ENCODE results near the gene SLC6A8.
A peak's percentile ranks its signal among the peaks of the same experiment; 100 is the strongest.

Gene SLC6A8

DNA sequence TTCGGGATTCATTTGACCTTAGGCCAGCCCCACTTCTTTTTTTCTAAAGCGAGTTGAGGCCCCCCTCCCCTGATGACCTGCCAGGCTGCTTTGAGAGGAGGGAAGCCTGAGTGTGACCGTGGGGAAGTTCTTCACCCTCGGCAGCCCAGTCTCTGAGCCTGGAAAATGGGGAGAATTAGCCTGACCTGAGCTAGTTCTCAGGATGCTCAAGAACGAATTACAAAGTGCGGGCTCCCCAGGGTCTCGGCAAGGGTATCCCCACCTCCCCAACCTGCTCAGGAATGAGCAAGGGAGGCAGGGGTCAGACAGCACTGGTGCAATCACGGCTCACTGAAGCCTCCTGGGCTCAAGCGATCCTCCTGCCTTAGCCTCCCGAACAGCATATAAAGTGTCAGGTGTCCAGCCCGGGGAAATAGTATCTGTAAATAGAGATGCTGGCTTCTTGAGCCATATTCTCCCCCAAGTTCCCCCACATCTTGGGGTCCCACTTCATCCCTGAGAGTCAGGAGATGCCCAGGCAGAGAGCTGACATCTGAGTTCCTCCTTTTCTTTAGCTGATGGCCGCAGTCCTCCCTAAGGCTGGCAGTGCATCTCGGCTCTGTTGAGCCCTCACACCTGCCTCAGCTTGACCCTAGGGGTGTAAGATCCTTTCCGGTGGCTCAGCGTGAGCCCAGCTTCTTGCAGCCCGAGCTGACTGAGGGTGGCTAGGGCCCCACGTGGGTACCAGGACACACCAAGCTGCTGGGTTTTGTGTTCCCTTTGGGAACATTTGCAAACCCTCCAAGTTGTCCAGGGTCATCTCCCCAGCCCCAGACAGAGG, 39.2 kb upstream of the SLC6A8 start:
- no peak for DNase-seq (ENCODE audit: low spot score)

GRCh38 chrX:153649178-153649914, 38.4 kb upstream of the SLC6A8 start:
- DNase-seq (ENCODE audit: low spot score) = peak; percentile 21

DNA sequence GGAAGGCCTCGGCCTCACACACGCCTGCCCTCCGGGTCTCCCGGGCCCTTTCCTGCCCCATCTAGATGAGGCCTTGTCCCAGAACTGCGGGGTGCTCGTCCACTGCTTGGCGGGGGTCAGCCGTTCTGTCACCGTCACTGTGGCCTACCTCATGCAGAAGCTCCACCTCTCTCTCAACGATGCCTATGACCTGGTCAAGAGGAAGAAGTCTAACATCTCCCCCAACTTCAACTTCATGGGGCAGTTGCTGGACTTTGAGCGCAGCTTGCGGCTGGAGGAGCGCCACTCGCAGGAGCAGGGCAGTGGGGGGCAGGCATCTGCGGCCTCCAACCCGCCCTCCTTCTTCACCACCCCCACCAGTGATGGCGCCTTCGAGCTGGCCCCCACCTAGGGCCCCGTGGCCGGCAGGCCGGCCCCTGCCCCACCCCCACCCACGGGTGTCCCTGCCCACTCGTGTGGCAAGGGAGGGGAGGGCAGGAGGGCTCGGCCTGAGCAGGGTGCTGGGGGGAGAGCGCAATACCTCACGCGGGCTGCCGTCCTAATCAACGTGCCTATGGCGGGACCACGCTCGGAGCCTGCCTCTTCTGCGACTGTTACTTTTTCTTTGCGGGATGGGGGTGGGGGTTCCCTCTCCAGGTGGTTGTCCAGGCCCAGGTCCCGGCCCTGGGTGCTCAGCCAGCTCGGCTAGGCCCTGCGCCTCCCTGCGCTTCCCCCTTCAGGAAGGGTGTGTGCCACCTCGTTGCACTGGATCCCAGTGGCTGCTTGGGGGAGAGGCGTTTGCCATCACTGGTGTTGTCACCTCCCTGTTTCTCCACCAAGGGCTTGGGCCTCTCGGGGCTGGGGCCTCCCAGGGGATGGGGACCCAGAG, 37.6 kb upstream of the SLC6A8 start:
- DNase-seq (ENCODE audit: low spot score) = no peak

GRCh38 chrX:153650959-153651358, 36.8 kb upstream of the SLC6A8 start:
- DNase-seq (ENCODE audit: low spot score) = no peak

- no peak for DNase-seq (ENCODE audit: low spot score)
These were observed 36.1 kb upstream of the SLC6A8 start for GRCh38 chrX:153651540-153652079.

DNA sequence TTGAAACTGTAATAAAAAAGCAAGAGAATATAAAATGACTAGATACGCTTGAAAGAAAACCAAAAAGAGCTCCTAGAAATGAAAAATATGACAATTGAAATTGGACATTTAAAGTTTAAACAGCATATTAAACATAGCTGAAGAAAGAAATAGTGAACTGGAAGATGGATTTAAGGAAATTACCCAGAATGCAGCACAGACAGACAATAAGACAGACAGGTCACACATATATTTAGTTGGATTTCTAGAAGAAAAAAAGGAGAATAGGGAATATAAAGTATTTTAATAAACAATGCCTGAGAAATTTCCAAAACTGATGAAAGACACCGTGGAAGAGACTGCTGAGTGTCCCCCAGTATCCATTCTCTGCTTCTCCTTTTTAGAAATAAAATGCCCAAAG, 34.2 kb upstream of the SLC6A8 start:
- DNase-seq (ENCODE audit: low spot score) = no peak

DNA sequence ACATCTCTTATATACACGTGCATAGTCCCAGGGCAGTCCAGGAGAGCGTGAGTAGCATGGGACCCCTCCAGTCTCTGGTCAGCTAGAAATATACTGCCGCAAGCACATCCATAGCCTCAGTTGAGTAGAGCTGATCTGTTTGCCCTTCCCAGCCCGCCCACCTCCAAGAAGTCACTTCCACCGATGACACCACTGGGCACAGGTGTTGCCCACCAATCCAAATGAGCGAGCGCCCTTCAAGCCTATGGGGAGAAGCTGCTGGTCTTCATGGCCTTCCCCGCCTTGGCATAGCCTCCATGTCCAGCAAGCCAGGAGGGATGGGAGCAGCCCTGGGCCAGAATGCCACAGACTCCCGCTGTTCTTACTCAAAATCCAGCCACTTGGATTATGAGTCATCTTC, 30.6 kb upstream of the SLC6A8 start:
- no peak for DNase-seq (ENCODE audit: low spot score)

DNA sequence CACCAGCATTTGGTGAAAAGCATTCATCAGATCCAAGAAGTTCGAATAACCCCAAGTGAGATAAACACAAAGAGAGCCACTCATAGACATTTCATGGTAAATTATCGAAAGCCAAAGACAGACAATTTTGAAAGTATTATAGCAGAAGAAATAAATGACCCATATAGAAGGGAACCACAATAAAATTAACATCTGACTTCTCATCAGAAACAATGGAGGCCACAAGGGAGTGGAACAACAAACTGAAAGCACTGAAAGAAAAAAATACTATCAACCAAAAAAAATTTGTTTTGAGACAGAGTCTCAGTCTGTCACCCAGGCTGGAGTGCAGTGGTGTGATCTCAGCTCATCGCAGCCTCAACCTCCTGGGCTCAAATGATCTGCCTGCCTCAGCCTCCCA, 28.5 kb upstream of the SLC6A8 start:
- DNase-seq (ENCODE audit: low spot score) = no peak

DNA sequence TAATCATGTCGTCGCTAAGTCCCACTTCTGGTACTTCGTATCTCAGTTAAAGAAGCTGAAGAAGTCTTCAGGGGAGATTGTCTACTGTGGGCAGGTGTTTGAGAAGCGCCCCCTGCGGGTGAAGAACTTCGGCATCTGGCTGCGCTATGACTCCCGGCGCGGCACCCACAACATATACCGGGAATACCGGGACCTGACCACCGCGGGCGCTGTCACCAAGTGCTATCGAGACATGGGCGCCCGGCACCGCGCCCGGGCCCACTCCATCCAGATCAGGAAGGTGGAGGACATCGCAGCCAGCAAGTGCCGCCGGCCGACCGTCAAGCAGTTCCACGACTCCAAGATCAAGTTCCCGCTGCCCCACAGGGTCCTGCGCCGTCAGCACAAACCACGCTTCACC, 25.5 kb upstream of the SLC6A8 start:
- DNase-seq (ENCODE audit: low spot score) = peak; percentile 47

DNA sequence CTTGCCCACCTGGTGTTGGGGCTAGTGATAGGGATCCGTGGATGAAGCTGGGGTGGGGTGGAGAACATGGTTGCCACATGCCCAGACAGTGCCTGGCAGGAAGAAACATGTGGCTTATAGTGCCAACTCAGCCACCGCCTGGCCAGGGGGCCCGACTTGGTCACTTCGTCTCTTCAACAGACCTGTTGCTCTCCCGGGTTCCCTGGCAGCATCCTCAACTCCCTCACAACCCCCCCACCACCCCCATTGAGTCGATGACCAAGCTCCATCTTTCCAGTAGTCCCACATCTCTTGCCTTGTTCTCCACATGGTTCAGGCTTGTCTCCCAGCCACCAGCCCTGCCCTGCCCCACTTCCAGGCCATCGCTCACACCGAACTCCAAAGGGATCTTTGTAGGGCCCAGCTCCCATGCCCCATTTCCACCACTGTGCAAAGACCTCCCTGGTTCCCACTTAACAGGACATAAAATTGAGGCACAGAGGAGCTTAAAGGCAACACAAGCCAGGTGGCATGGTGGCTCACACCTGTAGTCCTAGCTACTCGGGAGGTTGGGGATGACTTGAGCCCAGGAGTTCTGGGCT, 21.9 kb upstream of the SLC6A8 start:
- no peak for DNase-seq (ENCODE audit: low spot score)

GRCh38 chrX:153667281-153667955, 20.3 kb upstream of the SLC6A8 start:
- DNase-seq (ENCODE audit: low spot score) = no peak

- peak; percentile 61 for DNase-seq (ENCODE audit: low spot score)
These were observed 19.8 kb upstream of the SLC6A8 start for GRCh38 chrX:153667956-153668396.

GRCh38 chrX:153668423-153669173, 19.1 kb upstream of the SLC6A8 start:
- DNase-seq (ENCODE audit: low spot score) = no peak

DNA sequence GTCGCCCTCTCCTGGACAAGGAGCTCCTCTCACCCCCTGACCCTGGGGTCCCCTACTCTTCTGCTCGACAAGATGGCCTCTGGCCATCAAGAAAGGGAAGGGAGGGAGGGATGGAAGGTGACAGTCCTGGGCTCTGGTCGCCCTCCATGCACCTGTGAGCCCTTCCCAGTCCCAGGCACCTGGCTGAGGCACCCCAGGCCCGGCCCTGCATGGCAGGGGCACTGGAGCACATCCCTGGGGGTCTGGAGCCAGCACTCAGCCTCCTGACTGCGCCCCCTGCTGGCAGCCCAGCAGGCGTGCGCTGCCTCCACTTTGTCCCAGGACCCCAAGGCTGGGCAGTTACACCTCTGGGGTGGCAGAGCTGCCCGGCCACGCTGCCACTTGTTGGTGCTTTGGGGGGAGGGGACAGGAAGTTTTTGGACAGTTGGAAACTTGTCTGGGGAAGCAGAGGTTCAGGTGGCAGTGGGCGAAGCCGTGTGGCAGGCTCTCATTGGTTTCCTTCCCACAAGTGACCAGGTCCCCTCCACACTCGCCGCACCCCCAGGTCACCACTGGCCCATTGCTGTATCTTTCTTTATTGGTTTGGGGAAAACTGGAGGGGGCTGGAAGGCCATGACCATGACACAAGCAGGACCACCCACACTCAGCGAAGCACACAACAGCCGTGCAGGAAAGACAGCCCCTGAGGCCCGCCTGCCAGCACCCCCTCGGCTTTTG, 18.4 kb upstream of the SLC6A8 start:
- DNase-seq (ENCODE audit: low spot score) = no peak

- no peak for DNase-seq (ENCODE audit: low spot score)
These were observed 17.6 kb upstream of the SLC6A8 start for GRCh38 chrX:153669901-153670731.

DNA sequence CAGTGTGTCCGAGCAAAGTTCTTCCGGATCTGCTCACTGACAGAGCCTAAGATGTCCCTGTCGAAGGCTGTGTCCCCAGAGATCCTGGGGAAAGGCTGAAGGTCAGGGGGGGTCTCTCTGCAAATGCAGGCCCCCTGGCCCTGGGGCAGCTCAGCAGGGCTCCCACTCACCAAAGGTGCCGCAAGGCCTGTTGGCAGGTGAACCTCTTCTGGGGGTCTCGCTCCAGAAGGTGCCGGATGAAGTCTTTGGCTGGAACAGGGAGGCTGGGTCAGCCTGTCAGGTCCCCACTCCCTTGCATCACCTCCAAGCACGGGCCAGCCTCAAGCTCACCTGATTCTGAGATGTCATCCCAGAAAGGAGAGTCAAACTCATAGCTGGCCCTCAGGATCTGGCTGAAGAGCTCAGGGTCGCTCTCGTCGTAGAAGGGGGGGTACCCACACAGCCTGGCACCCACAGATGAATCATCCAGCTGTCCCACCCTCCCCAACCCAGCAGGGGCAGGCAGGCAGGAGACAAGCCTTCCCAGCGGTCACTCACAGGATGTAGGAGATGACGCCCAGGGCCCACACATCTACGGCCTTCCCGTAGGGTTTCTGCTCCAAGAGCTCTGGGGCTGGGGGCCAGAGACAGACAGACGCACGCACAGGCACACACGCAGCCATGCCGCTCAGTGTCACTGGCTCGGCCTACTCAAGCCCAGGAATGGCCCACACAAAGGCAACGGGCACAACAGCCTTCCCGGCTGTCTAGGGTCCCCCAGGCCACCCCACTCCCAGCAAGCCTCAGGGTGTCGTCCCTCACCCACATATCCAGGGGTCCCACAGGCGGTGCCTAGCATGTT, 16.8 kb upstream of the SLC6A8 start:
- DNase-seq (ENCODE audit: low spot score) = no peak

GRCh38 chrX:153671589-153672530, 15.9 kb upstream of the SLC6A8 start:
- no peak for DNase-seq (ENCODE audit: low spot score)
